Superior temporal gyrus (tissue), 1 donor: ENCODE data around the gene AFAP1L2.

Source experiments
- DNase-seq: peaks from one replicate; pipeline ENCODE4 v3.0.0-alpha.2; 2016; ENCODE audit errors: extremely low spot score

AFAP1L2 gene

GRCh38 chr10:114404171-114405010, at the start of gene AFAP1L2:
TSS of gene AFAP1L2 (minus strand) at chr10:114404502. CDS start at chr10:114404455, 47 bp downstream.
- DNase-seq, result no peak

- DNase-seq, result no peak
These were observed 49.3 kb upstream of the AFAP1L2 start for GRCh38 chr10:114453576-114453975.

GRCh38 chr10:114448897-114449296, 44.6 kb upstream of the AFAP1L2 start:
- DNase-seq, result no peak

- DNase-seq, result no peak
These were observed 41.0 kb upstream of the AFAP1L2 start for GRCh38 chr10:114445332-114445731.

GRCh38 chr10:114444819-114445218, 40.5 kb upstream of the AFAP1L2 start:
- DNase-seq, result no peak

- DNase-seq, result no peak
These were observed 37.9 kb upstream of the AFAP1L2 start for GRCh38 chr10:114442091-114442630.

GRCh38 chr10:114441107-114441506, 36.8 kb upstream of the AFAP1L2 start:
- DNase-seq, result no peak

GRCh38 chr10:114437473-114438292, 33.4 kb upstream of the AFAP1L2 start:
- no peak for DNase-seq

GRCh38 chr10:114436941-114437340, 32.6 kb upstream of the AFAP1L2 start:
- no peak for DNase-seq

- DNase-seq, result no peak
These were observed 28.3 kb upstream of the AFAP1L2 start for GRCh38 chr10:114432566-114433093.

- no peak for DNase-seq
These were observed 27.3 kb upstream of the AFAP1L2 start for GRCh38 chr10:114431414-114432135.

- no peak for DNase-seq
These were observed 26.5 kb upstream of the AFAP1L2 start for GRCh38 chr10:114430688-114431413.

- DNase-seq, result no peak
These were observed 25.5 kb upstream of the AFAP1L2 start for GRCh38 chr10:114429581-114430335.

- no peak for DNase-seq
These were observed 23.0 kb upstream of the AFAP1L2 start for GRCh38 chr10:114427124-114427852.

GRCh38 chr10:114426476-114426875, 22.2 kb upstream of the AFAP1L2 start:
- DNase-seq, result no peak

- no peak for DNase-seq
These were observed 16.6 kb upstream of the AFAP1L2 start for GRCh38 chr10:114420811-114421485.

- DNase-seq, result no peak
These were observed 13.8 kb upstream of the AFAP1L2 start for GRCh38 chr10:114418109-114418508.

- DNase-seq, result no peak
These were observed 8.8 kb upstream of the AFAP1L2 start for GRCh38 chr10:114412907-114413797.
